Activated CD8-positive, alpha-beta memory T cell treated with anti-CD3 and anti-CD28 coated beads for 48 hours (primary cell): Measurements from ENCODE around the gene EIPR1.
"Not testable (repeated sequence)": the region's sequence is repeated elsewhere in the genome, so short reads cannot be mapped to it uniquely, and the experiment has no call there.

ENCODE experiments used
- DNase-seq, 3 experiments: peaks; one replicate each; pipeline ENCODE4 v3.0.0-alpha.2; 2020; ENCODE audit warnings: low read depth in 2 of 3, low spot score in 2 of 3

The EIPR1 gene

GRCh38 chr2:3181416-3182010, 196.1 kb downstream of the EIPR1 start:
- no peak for DNase-seq

GRCh38 chr2:3180909-3181221, 196.8 kb downstream of the EIPR1 start:
- not testable (repeated sequence) for DNase-seq

DNA sequence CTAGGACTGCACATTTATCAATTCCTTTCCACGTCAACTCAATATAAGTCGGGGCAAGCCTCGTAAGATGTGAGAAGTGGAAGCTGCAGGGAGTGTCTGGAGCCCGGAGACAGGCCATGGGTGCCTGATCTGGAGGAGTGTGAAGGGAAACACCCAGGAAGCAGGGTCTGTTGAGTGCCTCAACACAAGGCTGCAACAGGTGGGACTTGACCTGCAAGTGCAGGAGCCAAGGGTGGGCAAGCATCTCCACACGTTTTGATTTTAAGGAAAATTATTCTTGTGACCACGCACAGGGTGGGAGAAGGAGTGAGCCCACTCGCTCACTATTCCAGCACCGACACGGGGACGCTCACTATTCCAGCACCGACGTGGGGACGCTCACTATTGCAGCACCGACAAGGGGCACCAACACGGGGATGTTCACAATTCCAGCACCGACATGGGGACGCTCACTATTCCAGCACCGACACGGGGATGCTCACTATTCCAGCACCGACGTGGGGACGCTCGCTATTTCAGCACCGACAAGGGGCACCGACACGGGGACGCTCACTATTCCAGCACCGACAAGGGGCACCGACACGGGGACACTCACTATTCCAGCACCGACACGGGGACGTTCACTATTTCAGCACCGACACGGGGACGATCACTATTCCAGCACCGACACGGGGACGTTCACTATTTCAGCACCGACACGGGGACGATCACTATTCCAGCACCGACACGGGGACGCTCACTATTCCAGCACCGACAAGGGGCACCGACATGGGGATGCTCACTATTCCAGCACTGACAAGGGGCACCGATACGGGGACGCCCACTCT, 197.3 kb downstream of the EIPR1 start:
- no peak for DNase-seq

- no peak for DNase-seq
Observed at GRCh38 chr2:3179626-3180025, 198.0 kb downstream of the EIPR1 start.

- DNase-seq, result no peak
Observed at GRCh38 chr2:3179208-3179607, 198.4 kb downstream of the EIPR1 start.

DNA sequence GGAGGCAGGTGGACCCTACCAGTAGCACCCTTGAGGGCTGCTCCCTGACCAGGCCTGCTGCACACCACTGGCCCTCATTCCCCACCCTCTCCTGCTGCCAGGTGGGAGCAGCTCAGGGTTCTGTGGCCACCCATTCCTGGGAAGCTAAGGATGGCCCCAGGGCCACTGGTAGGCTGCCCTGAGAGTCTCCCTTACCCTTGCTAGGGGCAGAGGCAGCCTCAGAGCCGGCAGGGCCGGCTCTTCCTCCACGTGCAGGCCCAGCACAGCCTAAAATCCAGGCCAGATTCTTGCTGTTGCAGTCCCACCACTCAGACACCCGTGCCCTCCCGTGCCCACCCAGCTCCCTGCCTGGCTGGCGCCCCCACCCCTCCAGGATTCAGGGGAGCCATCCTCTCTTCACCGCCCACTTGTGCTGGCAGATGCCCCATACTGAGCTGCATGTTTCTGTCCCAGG, 199.0 kb downstream of the EIPR1 start:
- DNase-seq, result no peak

DNA sequence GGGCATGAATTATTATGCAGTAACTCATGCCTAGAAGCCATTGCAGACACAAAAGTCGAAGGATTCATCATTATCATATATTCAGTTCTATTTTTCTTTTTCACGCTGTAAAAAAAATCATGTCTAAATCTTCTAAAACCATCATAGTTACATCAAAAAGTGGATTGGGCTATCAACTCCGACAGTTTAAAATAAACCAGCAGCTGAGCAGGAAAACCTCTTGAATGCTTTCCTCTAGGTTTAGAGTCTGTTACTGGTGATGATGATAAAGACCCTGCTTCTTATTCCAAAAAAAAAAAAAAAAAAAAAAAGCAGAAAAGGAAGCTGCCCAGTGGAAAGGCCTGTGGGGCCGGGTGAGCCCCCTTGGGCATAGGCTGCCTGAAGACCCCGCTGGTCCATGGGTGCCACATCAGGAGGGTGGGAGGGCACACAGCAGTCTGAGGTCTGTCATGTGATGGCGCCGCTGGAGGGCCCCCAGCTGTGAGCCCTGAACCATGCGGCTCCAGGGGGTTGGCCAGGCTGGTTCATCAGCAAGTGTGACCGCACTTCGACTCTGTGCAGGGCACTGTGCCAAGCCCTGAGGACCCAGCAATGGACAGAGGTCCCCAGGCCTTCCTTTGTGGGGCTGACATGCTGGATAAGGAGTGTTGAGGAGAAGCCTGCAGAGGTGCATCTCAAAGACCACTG, 199.6 kb downstream of the EIPR1 start:
- DNase-seq, result no peak

- DNase-seq, result no peak
Observed at GRCh38 chr2:3176869-3177255, 200.8 kb downstream of the EIPR1 start.

DNA sequence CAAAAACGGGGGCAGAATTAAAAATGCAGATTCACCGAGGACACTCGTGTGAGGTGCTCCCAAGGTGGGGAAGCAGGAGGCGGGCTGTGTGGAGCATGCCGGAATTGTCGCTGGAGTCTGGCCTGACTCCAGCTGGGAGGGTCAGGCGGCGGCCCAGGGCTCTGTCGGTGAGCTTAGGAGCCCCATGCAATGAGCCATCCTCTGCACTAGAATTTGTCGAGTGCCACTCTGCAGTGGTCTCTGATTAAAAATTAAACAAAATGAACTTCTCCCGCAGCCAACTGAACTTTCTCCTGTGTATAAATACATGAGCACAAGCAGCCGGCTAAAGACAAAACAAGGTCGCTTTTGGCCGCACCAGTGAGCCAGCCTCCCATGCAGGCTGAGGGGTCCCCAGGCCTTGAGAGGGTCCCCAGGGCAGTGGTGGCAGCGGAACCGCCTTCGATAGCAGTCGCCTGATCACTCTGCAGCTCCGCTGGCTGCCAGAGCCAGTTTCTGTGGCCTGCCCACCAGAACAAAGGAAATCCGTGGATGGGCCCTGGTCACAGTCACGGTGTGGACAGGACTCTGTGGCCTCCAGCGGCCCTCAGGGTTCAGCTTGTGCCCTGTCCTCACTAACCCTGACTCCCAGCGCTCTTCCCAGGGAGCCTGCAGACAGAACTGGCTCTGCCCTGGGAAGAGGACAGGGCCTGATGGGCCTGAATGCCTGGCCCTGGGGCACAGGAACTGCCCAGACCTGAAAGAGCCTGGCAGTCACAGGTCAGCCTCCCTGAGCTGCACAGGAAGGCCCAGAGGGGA, 201.3 kb downstream of the EIPR1 start:
- DNase-seq, result no peak

DNA sequence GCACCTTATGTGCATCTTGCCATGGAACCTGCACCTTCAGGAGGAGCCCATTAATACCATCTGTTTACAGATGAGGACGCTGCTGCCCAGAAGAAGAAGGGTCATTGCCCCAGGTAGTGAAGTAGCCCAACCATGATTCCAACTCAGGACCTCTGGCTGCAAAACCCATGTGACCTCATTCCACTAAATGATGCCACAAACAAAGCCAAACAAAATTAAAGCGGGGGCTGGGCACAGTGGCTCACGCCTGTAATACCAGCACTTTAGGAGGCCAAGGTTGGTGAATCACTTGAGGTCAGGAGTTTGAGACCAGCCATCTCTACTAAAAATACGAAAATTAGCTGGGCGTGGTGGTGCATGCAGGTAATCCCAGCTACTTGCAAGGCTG, 202.1 kb downstream of the EIPR1 start:
- no peak for DNase-seq

DNA sequence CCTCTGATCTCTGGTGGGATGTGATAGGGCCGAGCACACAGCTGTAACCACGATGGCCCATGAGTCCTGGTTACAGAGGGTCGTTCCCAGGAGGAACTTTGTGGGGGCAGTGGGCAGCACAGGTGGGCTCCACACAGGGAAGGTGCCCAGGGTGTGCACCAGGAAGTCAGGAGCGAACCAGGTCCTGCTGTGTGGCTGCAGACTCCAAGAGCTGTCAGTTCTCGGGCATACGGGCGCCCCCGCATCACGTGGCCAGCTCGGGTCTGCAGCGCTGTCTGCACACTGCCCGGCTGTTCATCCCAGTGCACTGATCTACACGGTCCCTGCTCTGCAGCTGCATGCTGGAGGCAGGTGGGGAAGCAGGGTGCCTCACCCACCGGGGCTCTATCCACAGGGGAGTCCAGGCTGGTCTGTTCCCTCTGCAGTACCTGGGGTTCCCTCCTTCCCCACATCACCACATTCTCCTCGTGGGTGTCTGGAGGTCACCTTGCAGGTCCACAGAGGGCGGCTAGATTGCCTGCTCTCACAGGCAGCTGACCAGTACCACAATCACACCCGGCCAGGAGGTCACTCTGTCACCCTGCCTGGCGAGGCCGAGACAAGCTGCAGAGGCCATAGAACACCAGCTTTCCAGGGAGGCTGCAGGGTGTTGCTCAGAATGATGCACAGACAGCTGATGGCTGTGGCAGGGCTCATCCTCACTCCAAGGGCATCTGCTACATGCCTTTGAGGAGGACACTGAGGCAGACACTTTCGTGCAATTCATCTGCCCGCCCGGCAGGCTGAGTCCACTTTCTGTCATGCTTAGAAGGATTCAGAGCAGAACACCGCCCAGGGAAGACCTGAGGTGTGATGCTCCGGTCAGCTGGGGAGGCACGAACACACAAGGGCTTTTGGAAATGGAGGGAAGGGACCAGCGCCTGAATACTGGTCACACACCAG, 202.7 kb downstream of the EIPR1 start:
- no peak for DNase-seq

GRCh38 chr2:3173031-3173430, 204.6 kb downstream of the EIPR1 start:
- no peak for DNase-seq

GRCh38 chr2:3172265-3172935, 205.2 kb downstream of the EIPR1 start:
- no peak for DNase-seq

DNA sequence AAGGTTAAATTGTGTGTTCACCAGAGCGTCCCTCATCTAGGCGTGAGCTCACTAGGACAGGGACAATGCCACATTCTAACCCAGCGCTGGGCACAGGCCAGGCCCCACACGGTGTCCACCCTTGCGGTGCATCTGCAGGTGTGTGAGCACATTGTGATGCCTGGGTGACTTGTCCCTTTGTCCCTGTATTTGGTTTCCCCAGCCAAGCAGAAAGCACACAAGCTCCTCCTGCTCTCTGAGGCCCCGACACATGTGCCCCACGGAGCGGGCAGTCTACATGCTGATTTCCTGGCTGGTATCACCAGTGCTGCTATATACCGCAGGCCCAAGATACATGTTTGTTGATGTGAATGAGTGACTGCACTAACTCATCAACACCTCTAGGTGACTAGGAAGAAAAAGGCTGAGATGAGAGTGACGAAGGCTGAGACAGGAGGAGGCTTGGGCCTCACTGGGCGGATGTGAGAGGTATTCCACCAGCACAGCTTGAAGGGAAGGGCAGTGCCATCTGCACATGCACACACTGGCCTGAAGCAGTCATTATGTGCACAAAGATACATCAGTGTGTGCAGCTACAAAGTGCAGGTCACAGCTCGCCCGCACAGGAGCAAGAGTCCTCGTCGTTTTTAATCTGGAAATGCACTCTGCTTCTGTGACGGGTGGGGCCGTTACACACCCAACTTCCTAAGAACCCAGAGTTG, 205.9 kb downstream of the EIPR1 start:
- DNase-seq, result no peak

DNA sequence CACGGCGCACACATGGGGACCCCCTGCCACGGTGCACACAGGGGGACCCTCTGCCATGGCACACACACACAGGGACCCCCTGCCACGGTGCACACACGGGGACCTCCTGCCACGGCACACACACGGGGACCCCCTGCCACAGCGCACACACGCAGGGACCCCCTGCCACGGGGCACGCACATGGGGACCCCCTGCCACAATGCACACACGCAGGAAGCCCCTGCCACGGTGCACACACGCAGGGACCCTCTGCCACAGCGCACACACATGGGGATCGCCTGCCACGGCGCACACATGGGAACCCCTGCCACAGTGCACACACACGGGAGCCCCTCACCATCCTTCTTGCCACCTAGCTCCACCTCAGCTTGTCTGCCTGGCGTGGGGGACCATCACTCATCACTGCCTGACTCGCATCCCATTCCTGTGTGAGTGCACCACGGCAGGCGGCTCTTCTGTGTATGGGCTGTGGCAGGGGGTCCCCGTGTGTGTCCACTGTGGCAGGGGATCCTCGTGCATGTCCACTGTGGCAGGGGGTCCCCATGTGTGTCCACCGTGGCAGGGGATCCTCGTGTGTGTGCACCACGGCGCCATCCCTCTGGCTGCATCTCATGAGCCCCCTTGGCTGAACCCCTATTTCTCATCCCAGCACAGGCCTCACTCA, 206.7 kb downstream of the EIPR1 start:
- no peak for DNase-seq

DNA sequence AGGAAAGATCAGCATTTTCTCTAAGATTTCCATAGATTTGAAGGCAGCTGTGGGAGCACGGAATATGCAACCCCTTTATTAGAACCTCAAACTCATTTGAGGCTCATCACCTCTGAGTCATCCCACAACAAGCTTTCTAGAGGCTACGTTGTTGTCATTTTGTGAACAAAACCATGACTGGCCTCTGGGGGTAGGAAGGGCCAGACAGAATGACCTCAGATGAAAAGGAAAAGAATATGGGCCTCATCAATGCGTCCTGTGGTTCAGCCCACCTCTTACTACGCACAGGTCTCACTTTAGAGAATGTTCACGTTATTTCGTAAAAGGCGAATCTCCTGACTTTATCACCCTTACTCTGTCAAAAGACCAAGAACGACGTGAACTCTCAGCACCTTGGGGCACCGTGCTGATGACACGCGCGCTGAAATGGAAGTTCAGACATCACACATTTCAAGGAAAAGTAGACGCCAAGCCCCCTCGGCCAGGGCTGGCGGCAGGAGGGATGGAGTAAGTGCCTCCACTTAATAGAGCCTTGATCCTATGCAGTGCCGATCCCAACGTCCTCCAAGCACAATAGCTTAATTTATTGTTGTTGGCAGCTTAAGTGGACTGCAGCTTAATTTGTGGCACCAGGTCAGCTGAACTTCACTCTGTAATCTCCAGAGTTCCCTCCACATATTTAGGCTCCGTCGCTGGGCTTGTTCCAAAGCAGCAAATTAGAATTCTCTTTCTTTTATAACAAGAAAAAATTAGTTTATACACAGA, 208.3 kb downstream of the EIPR1 start:
- DNase-seq, result no peak

- DNase-seq, result no peak
Observed at GRCh38 chr2:3168230-3168891, 209.3 kb downstream of the EIPR1 start.

DNA sequence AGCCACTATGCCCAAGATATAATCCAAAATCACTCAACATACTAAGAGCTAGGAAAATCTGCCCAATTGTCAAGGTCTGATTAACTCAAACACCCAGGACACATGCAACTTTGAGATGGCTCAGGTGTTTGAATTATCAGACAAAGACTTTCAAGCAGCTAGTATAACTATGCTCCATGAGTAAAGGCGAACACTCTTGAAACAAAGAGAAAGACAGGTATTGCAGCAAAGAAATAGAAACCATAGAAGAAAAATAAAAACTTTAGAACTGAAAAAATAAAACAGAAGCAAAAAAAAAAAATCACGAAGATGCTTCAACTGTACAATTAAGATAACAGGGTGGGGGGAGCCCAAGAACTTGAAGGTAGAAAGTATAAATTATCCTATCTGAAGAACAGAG, 214.2 kb downstream of the EIPR1 start:
- DNase-seq, result no peak
